IMR-90 (cell line): ENCODE measurements around the gene CHCT1. TPM values are rescaled to one million over a fixed set of nuclear protein-coding genes. Genes with fewer than 3 reads are reported as not detected.
A peak's percentile ranks its signal among the peaks of the same experiment; 100 is the strongest.

ENCODE experiments used
- ATAC-seq: fragments of 200-7000 bp; cut with Tn5 transposase; 2 replicates; pipeline ENCODE4 v1.9.1; 2020; ENCODE audit warnings: low read depth, mild to moderate bottlenecking, moderate library complexity
- BruUV-seq: library from RNA; stranded (reverse); fragments of 400-500 nt; replicated peaks from 2 replicates; lab custom pipeline; 2021; lab: Mats Ljungman, UMichigan
- CTCF ChIA-PET: fragments of 300-600 bp; formaldehyde crosslinking; extraction: SDS; loops from one replicate; lab custom pipeline; 2021; ENCODE audit warnings: antibody characterized with exemption; lab: Yijun Ruan, JAX
- POLR2A ChIA-PET: fragments of 300-600 bp; sonication (Branson Sonifier 250); formaldehyde crosslinking; loops from one replicate; lab custom pipeline; 2022; ENCODE audit warnings: antibody characterized with exemption; ENCODE audit not compliant: unreplicated experiment; lab: Charles Lee
- DNase-seq: peaks from one replicate; pipeline ENCODE4 v3.0.0; 2013
- H2AFZ ChIP-seq: replicated peaks from 2 replicates; pipeline ENCODE3; 2013; ENCODE audit warnings: low read length, mild to moderate bottlenecking; ENCODE audit not compliant: poor library complexity
- H2AK5ac ChIP-seq: 2 replicates; pipeline ENCODE4 v1.6.1; 2013; ENCODE audit warnings: low read depth, low read length, inconsistent platforms
- H2AK9ac ChIP-seq: replicated peaks from 2 replicates; pipeline ENCODE3; 2013; ENCODE audit warnings: mild to moderate bottlenecking, low read depth, low read length, moderate library complexity; ENCODE audit not compliant: poor library complexity
- H2BK120ac ChIP-seq: 2 replicates; pipeline ENCODE4 v1.6.1; 2013; ENCODE audit warnings: low read depth, low read length, inconsistent platforms
- H2BK15ac ChIP-seq: 3 replicates; pipeline ENCODE4 v1.6.1; 2013; ENCODE audit warnings: low read depth, low read length, inconsistent platforms
- H2BK20ac ChIP-seq: 2 replicates; pipeline ENCODE4 v1.6.1; 2013; ENCODE audit warnings: low read depth, mild to moderate bottlenecking, inconsistent platforms, low read length, moderate library complexity
- H2BK5ac ChIP-seq: 2 replicates; pipeline ENCODE4 v1.6.1; 2013; ENCODE audit warnings: mild to moderate bottlenecking, low read depth, low read length, inconsistent platforms; ENCODE audit not compliant: poor library complexity, severe bottlenecking
- H3K14ac ChIP-seq: replicated peaks from 2 replicates; pipeline ENCODE4 v1.6.1; 2013; ENCODE audit warnings: low read depth, low read length, inconsistent platforms
- H3K18ac ChIP-seq: 2 replicates; pipeline ENCODE4 v1.6.1; 2013; ENCODE audit warnings: low read depth, low read length, control low read depth
- H3K23ac ChIP-seq: 2 replicates; pipeline ENCODE4 v1.6.1; 2013; ENCODE audit warnings: low read depth, low read length, inconsistent platforms
- H3K27ac ChIP-seq: 2 replicates; pipeline ENCODE4 v1.5.1; 2013; ENCODE audit warnings: mild to moderate bottlenecking, control low read depth, low read length; ENCODE audit not compliant: insufficient read depth
- H3K27me3 ChIP-seq: 2 replicates; pipeline ENCODE4 v1.6.1; 2013; ENCODE audit warnings: low read length; ENCODE audit not compliant: control insufficient read depth, insufficient read depth
- H3K36me3 ChIP-seq: 2 replicates; pipeline ENCODE4 v1.6.1; 2013; ENCODE audit warnings: low read length, mixed read lengths; ENCODE audit not compliant: control insufficient read depth, insufficient read depth
- H3K4ac ChIP-seq: 2 replicates; pipeline ENCODE4 v1.6.1; 2013; ENCODE audit warnings: low read depth, low read length, inconsistent platforms
- H3K4me1 ChIP-seq: 2 replicates; pipeline ENCODE4 v1.6.1; 2013; ENCODE audit warnings: low read length, mixed read lengths; ENCODE audit not compliant: control insufficient read depth, insufficient read depth
- H3K4me2 ChIP-seq: 2 replicates; pipeline ENCODE4 v1.6.1; 2013; ENCODE audit warnings: low read depth, mild to moderate bottlenecking, control low read depth, low read length, moderate library complexity
- H3K4me3 ChIP-seq: 2 replicates; pipeline ENCODE4 v1.5.1; 2013; ENCODE audit warnings: low read depth, mild to moderate bottlenecking, control low read depth, low read length, moderate library complexity; ENCODE audit not compliant: insufficient read depth
- H3K56ac ChIP-seq: 2 replicates; pipeline ENCODE4 v1.6.1; 2013; ENCODE audit warnings: low read length, inconsistent platforms; ENCODE audit not compliant: insufficient read depth; ENCODE audit errors: extremely low read depth
- H3K79me1 ChIP-seq, 2 experiments: 2 replicates each; pipeline ENCODE4 v1.6.1; 2013; ENCODE audit warnings: low read length in 2 of 2, inconsistent platforms in 1 of 2, low read depth in 1 of 2
- H3K9ac ChIP-seq: 2 replicates; pipeline ENCODE4 v1.6.1; 2013; ENCODE audit warnings: low read depth, low read length, control low read depth
- H3K9me1 ChIP-seq: 2 replicates; pipeline ENCODE4 v1.6.1; 2013; ENCODE audit warnings: low read length, inconsistent platforms; ENCODE audit not compliant: insufficient read depth
- H3K9me3 ChIP-seq: 2 replicates; pipeline ENCODE4 v1.6.1; 2013; ENCODE audit warnings: low read length; ENCODE audit not compliant: control insufficient read depth, insufficient read depth
- H4K20me1 ChIP-seq: 2 replicates; pipeline ENCODE4 v1.6.1; 2013; ENCODE audit warnings: low read length, inconsistent platforms; ENCODE audit not compliant: insufficient read depth
- H4K5ac ChIP-seq: 2 replicates; pipeline ENCODE4 v1.6.1; 2013; ENCODE audit warnings: mild to moderate bottlenecking, low read depth, low read length, control low read depth
- H4K8ac ChIP-seq, 2 experiments: 2 replicates each; pipeline ENCODE4 v1.6.1; 2013; ENCODE audit warnings: low read depth in 2 of 2, low read length in 2 of 2, control low read depth in 1 of 2, inconsistent platforms in 1 of 2
- H4K91ac ChIP-seq: 2 replicates; pipeline ENCODE4 v1.6.1; 2013; ENCODE audit warnings: low read depth, low read length, inconsistent platforms; ENCODE audit not compliant: insufficient read depth
- MXI1 ChIP-seq: IDR thresholded peaks from 2 replicates; pipeline ENCODE4 v1.6.1; 2012; ENCODE audit warnings: low read depth, mild to moderate bottlenecking, low read length, moderate library complexity, borderline replicate concordance
- POLR2A ChIP-seq: IDR thresholded peaks from 2 replicates; pipeline ENCODE4 v1.6.1; 2012; ENCODE audit warnings: mild to moderate bottlenecking, low read depth, low read length
- RFX5 ChIP-seq: IDR thresholded peaks from 2 replicates; pipeline ENCODE4 v1.8.0; 2012; ENCODE audit warnings: low read depth, mild to moderate bottlenecking, low read length, moderate library complexity
- WGBS, 2 experiments: methylation state at CpG; one replicate each; pipeline versions ENCODE4 v1.1.5 to v1.1.7; 2013; ENCODE audit warnings: missing lambda C conversion rate in 2 of 2; ENCODE audit not compliant: insufficient read length in 1 of 2; ENCODE audit errors: extremely low coverage in 2 of 2; 5-methylcytosine and 5-hydroxymethylcytosine counted together
- dilution Hi-C: fragments of 300-500 bp; cut with HindIII; formaldehyde crosslinking; loops from one replicate; pipeline ENCODE4 v1.14.3; 2018; ENCODE audit warnings: low sequenced_read_pairs; ENCODE audit not compliant: unreplicated experiment
- in situ Hi-C: fragments of 300-500 bp; cut with MboI; formaldehyde crosslinking; loops from 3 replicates; pipeline ENCODE4 v1.14.3; 2019; ENCODE audit warnings: low sequenced_read_pairs, inconsistent platforms, mixed read lengths
- intact Hi-C: fragments of 100-400 bp; cut with micrococcal nuclease; formaldehyde crosslinking; loops from 2 replicates; pipeline ENCODE4 v1.10.0; 2022
- polyA plus RNA-seq, 3 experiments: library from polyadenylated mRNA; depleted of rRNA; stranded (reverse); fragments of >200 nt; gene quantifications; 2 replicates each; pipeline ENCODE4 v1.2.3, GENCODE V29; 2012; ENCODE audit warnings: low replicate concordance in 1 of 3
- total RNA-seq: library from RNA; depleted of rRNA; stranded (reverse); fragments of >200 nt; gene quantifications from 2 replicates; pipeline ENCODE4 v1.2.3, GENCODE V29; 2012

Gene CHCT1
- total and polyA plus RNA-seq, 2 of the 4 experiments (the other 2 are of a cell fraction): not detected

GRCh38 chr17:60390925-60391470 is 31.3 kb upstream of the CHCT1 start:
- Histone ChIP-seq H3K23ac (peak overlapping the region; percentile 78), H2BK120ac (peak overlapping the region; percentile 50), H4K20me1 (peaks cover 27% of the 10 kb centered on the region; the same call in 1 of the 2 replicates), H3K27me3 (no peaks in the 10 kb centered on the region), H3K18ac (peak overlapping the region; percentile 88), H4K8ac (peak overlapping the region; percentile 67), H3K4ac (peak overlapping the region; percentile 66), H3K4me3 (peak overlapping the region; percentile 63), H2BK5ac (peak overlapping the region; percentile 94), H4K91ac (peak overlapping the region; percentile 73), H3K56ac (peak overlapping the region; percentile 90), H3K9me3 (no peaks in the 10 kb centered on the region), H3K4me1 (peaks cover 5% of the 10 kb centered on the region; the same call in 1 of the 2 replicates), H2BK15ac (peak overlapping the region; percentile 24; the same call in 2 of the 3 replicates), H4K5ac (peak overlapping the region; percentile 73), H2AFZ (peak overlapping the region; percentile 79), H2AK5ac (peak overlapping the region; percentile 60), H2BK20ac (peak overlapping the region; percentile 40), H3K4me2 (peak overlapping the region; percentile 84), H3K79me1 (peaks cover 7 to 41% of the 10 kb centered on the region in 2 experiments; a peak in 3 of 4 replicates), H3K9ac (peak overlapping the region; percentile 98), H3K14ac (peak overlapping the region; percentile 83), H2AK9ac (peak overlapping the region; percentile 98), H3K27ac (peak overlapping the region; percentile 97), H3K36me3 (no peaks in the 10 kb centered on the region), H3K9me1 (peaks cover 3% of the 10 kb centered on the region; the same call in 1 of the 2 replicates)
- WGBS, 2 experiments: 0% methylated on average over 3 of the region's 15 CpGs; no CpG with 5 or more reads in 1 of the 2 experiments
- ChIA-PET CTCF (interaction anchor here (1.4 kb wide), 1 partner anchor 160 kb away, joined by 3 read pairs; no protein-coding TSS in a partner anchor), POLR2A (no interaction called here)
- in situ Hi-C loops: no loop called here
- BruUV-seq: no TSS peak
- TF ChIP-seq MXI1 (0 out of 2 replicates have a peak, but pooled peaks have one; percentile 16), POLR2A (0 out of 2 replicates have a peak, but pooled peaks have one; percentile 0), RFX5 (no peak)
- DNase-seq (peak; percentile 33), ATAC-seq (peak; percentile 5)
- intact Hi-C loops: loop anchor here (2.0 to 5.0 kb wide), 2 partner anchors 160 to 211 kb away; partner anchors contain the start of gene PPM1D
- dilution Hi-C loops: no loop called here
